ENCODE data around the gene SPSB1. TPM values are rescaled to one million over a fixed set of nuclear protein-coding genes. Genes with fewer than 3 reads are reported as not detected.

Gene SPSB1
- total and polyA plus RNA-seq, 10 of the 15 experiments (the other 5 are each of a cell fraction or from before 2014, with no cell fraction given): 0.02 to 2.0 (median 0.90) TPM; not detected in 1

- CTCF ChIA-PET: interaction anchor here (1.8 to 3.8 kb wide), 2 partner anchors 11 to 177 kb away, joined by 7 to 16 read pairs; no protein-coding TSS in a partner anchor
- intact Hi-C loops (cut with micrococcal nuclease; ENCODE audit: unreplicated experiment): no loop called here
- POLR2A ChIA-PET: no interaction called here
Observed at GRCh38 chr1:9278585-9279153, 14.0 kb upstream of the SPSB1 start.

More at GRCh38 chr1:9278585-9279153, 14.0 kb upstream of the SPSB1 start:
- Histone ChIP-seq H3K27me3 (replicated peaks in 1 of 2; ENCODE audit: control insufficient read depth in 2 of 2, insufficient read depth in 2 of 2, low read length in 1 of 2) (no peaks in the 10 kb centered on the region), H3K9ac (ENCODE audit: control insufficient read depth, insufficient read depth, low read length) (no peak overlapping the region), H3K4me2 (ENCODE audit: control insufficient read depth, insufficient read depth) (no peak overlapping the region), H2AFZ (ENCODE audit: control insufficient read depth, low read depth, low read length) (no peak overlapping the region), H3K4me3 (no peak overlapping the region), H3K79me2 (ENCODE audit: control insufficient read depth, insufficient read depth, low read length) (no peaks in the 10 kb centered on the region), H3K36me3 (ENCODE audit: control insufficient read depth in 2 of 2, insufficient read depth in 2 of 2, low read length in 1 of 2) (no peaks in the 10 kb centered on the region), H4K20me1 (ENCODE audit: control insufficient read depth, insufficient read depth) (no peaks in the 10 kb centered on the region), H3K9me3 (replicated peaks; ENCODE audit: control insufficient read depth, insufficient read depth, low read length) (no peaks in the 10 kb centered on the region), H3K27ac (ENCODE audit: control insufficient read depth, insufficient read depth) (no peak overlapping the region), H3K4me1 (ENCODE audit: control insufficient read depth, insufficient read depth, low read length) (peaks cover 14% of the 10 kb centered on the region)
- no peak for DNase-seq (ENCODE audit: low read depth, low spot score)
- ATAC-seq: peak; percentile 15; the same call in 1 of the 3 replicates
- 56% methylated on average over 10 of the region's 10 CpGs for WGBS (ENCODE audit: insufficient coverage, insufficient replicate concordance, low lambda C conversion rate, missing lambda C conversion rate)
- no peak for FAIRE-seq
- RAD21 ChIA-PET (ENCODE audit: unreplicated experiment): interaction anchor here (1.3 to 2.1 kb wide), 2 partner anchors 11 to 12 kb away, joined by 5 to 8 read pairs; no protein-coding TSS in a partner anchor
- TF ChIP-seq RFX5 (IDR thresholded peaks at IDR 0.05; ENCODE audit: low read depth, low read length): no peak
- no peak for TF ChIP-seq MXI1 (IDR thresholded peaks at IDR 0.05; ENCODE audit: low read depth, low read length)
- TF ChIP-seq CREM (IDR thresholded peaks at IDR 0.05; ENCODE audit: low read depth): no peak
- TF ChIP-seq NBN (IDR thresholded peaks at IDR 0.05): no peak
- no peak for TF ChIP-seq IRF3 (IDR thresholded peaks at IDR 0.05)
- TF ChIP-seq YY1 (IDR thresholded peaks at IDR 0.05; ENCODE audit: low read depth, low read length): no peak
- no TSS peak for BruUV-seq (replicated peaks)
- in situ Hi-C loops (cut with MboI): no loop called here
- SMC1A ChIA-PET (ENCODE audit: uncharacterized antibody, unreplicated experiment): interaction anchor here (0.9 to 1.4 kb wide), 2 partner anchors 10 to 212 kb away, joined by 3 to 4 read pairs; no protein-coding TSS in a partner anchor

All from GM12878 (cell line).